MM.1S (cell line): Measurements from ENCODE around the gene MFSD2B.

ENCODE experiments used
- CTCF ChIP-seq: fragments of 300-600 bp; sonication (generic); IDR thresholded peaks from 2 replicates; pipeline ENCODE4 v1.5.1; 2016; ENCODE audit warnings: antibody characterized with exemption, low read length, mixed read lengths
- EZH2phosphoT487 ChIP-seq: fragments of 300-600 bp; sonication (generic); IDR thresholded peaks from 2 replicates; pipeline ENCODE4 v1.6.1; 2018; ENCODE audit warnings: antibody characterized with exemption, low read length

DNA sequence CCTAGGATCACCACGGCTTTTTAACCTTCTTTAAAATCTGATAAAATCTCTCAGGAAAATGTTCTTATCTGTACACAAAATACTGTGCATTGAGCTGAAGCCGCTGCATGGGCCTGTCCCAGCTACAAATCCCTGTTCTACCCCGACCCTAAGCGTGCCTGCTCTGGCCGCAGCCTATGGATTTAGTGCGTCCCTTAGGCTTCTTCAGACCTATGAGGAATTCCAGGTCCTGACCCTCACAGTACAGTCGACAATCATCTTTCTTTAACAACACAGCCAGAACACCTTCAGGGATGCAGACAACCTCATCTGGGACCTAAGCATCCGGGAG, 37.8 kb downstream of the MFSD2B start:
- TF ChIP-seq CTCF, result no peak
- TF ChIP-seq EZH2phosphoT487, result no peak
